SKM-1 (cell line): ENCODE data around the gene ZNF385C.

Experiments used
- DNase-seq: peaks from one replicate; lab custom pipeline; 2025; ENCODE audit not compliant: unreplicated experiment; lab: John Stamatoyannopoulos, UW

The ZNF385C gene

DNA sequence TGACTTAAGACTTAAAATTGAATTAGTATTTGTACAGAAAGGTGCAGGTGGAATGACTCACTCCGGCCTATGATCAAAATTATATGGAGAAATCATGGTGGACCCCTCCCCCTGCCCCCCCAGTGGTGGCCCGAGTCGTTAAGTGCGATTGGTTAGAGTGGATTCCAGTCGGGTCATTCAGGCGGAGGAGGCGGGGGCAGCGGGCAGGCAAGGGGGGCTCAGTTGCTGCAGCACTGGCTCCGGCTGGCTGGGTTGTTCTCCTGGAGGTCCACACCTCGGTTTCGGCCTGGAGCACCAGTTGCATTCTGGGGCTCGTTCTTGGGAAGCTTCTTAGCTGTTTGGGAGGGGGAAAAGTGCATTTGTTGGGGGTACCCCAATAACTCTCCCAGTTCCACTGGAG lies 27.3 kb upstream of the ZNF385C start:
- DNase-seq: no peak

DNA sequence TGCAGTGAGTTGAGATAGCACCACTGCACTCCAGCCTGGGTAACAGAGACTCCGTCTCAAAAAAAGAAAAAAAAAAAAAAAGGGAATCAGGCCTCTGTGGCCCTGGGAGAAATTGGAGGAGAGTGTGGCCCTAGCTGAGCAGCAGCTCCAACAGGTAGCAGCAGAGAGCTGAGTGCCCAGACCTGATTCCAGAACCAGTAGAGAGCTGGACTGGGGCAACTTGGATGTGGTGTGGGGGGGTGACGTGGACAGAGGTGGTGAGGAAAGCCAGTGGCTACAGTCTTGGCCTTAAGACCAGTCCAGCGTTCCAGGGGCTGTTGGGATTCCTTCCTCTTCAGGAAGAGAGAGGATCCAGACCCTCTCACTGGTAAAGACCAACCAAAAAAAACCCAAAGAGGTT lies 26.0 kb upstream of the ZNF385C start:
- DNase-seq: no peak

DNA sequence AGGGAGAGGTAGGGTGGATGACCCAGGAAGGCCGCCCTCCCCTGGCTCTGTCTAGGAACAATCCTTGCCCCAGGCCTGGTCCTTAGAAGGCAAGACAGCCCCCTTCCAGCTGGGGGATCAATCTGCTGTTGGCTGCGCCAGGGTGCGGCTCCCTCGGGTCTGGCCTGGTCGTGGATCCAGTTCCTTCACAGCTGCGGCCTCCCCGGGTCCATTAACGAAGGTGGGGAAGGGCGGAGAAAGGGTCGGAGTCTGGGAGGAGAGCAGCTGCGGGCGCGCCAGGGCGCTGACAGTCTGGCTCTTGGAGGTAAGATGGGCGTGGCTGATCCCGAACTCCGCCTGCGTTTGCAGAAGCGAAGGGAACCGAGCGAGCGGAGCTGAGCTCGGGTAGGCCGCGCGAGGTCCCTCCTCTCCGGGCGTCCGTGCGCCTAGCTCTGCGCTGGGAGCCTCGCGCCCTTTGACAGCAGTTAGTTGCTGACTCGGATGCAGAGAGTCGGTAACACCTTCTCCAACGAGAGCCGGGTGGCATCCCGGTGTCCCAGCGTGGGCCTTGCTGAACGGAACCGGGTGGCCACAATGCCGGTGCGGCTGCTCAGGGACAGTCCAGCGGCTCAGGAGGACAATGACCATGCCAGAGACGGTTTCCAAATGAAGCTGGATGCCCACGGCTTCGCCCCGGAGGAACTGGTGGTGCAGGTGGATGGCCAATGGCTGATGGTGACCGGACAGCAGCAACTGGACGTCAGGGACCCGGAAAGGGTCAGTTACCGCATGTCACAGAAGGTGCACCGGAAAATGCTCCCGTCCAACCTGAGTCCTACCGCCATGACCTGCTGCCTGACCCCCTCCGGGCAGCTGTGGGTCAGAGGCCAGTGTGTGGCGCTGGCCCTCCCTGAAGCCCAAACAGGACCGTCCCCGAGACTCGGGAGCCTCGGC lies 24.4 kb upstream of the ZNF385C start, which contains the start of gene HSPB9:
Gene HSPB9, plus strand, starts transcription at position 434 of the 933 bp plus-strand sequence. Its CDS starts 47 bp downstream, at position 481.
- no peak for DNase-seq

DNA sequence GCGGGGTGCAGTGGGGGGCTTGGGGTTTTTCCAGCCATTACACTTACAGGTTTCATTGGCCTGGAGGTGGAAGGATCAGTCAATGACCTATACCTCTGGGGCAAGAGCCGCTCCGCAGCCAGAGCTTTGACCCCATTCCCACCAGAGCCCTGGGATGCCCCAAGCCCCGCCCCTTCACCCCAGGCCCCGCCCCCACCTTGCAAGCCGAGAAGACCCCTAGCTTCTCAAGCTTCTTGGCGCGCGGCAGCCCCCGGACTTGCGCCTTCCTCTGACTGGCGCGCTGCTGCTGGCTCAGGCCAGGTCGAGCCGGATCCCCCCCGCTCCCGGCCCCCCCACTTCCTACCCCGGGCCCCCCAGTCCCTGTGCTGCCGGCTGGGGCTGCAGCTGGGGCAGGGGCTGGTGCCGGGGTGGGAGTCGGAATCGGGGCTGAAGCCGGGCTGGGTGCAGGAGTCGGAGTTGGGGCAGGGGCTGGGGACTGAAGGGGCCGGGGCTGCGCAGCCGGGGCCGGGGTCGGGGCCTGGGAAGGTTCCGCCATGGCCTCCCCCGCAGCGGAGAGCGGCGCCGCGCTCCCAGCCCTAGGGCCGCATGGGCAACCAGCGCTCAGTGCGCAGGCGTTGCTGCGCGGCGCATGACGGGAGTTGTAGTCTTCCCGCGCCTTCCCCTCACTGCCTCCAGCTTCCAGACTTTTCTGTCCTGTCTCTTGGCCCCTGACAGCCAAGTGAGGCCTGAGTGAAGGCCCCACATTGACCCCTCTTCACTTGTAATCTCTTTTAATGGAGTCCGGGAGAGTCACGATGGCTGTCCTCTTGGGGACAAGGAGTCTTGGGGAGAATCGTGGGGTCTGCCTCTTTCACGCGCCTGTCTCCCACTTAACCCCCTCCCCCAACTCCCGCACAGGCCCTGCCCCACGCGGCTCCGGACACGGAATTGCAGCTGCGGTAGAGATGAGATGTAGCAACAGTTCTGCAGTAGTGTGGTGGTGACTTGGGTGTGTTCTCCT lies 22.8 kb upstream of the ZNF385C start, which contains the start of gene KAT2A:
Gene KAT2A, minus strand, starts transcription at position 598 of the 1,000 bp plus-strand sequence. Its CDS starts 63 bp downstream, at position 535.
- DNase-seq: peak; percentile 62

DNA sequence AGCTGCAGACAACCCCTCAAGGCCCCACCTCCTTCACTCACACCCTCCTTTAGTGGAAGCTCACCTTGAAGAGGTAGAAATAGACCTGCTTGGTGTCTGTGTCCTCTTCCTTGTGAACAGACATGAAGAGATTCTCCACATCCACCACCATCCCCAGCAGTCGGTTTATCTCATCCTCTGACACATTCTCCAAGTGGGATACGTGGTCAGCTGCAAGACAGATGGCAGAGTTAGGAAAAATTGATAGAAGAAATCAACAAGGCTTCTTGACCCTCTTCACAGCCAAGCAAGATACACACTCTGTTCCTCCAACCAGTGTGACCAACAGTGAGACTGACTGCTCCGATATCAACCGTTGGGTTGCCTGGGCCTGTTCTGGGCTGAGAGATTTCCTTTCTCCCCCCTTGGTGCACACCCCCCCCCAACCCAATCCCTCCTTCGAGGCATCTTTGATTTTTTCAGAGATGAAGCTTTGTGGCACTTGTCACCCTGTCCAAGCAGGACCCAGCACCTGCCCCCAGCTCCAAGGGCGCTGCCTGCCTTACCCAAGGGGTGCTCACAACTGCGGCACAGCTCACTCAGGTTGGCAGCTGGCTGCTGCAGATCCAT lies 22.0 kb upstream of the ZNF385C start:
- no peak for DNase-seq

DNA sequence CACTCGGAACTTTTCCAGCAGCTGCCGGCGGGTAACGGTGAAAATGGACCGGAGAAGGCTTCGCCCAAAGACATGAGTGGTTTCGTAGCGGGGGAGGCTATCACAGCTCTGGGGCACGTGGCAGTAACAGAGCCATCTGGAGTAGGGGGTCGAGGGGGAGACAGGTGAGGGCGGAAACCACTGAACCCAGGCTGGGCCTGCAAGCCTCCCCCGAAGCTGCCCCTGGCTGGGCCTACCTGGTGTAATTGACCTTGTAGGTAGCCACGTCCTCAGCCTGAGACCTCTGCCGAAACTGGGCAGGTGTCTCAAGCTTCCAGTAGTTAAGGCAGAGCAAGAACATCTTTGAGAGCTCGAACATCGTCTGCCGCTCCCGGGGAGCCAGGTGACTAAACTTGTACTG lies 21.0 kb upstream of the ZNF385C start:
- no peak for DNase-seq

DNA sequence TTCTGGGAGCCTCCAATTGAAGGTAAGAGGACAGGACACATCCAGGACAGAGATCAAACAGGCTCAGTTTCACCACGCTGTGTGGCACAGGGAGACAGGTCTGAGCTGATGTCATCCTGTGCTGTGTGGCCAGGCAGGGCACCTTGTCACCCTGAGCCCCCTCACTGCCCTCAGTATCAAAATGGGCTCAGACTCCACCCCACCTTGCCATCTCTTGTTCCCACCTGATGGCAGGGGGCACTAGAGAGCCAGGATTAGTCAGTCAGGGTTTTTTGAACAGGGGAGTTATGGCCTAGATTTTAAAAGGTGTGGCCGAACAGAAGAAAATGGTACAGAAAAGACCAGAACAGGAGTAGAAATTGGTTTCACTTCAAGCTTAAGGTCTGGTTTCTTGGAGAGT lies 20.3 kb upstream of the ZNF385C start:
- peak; percentile 12 for DNase-seq

DNA sequence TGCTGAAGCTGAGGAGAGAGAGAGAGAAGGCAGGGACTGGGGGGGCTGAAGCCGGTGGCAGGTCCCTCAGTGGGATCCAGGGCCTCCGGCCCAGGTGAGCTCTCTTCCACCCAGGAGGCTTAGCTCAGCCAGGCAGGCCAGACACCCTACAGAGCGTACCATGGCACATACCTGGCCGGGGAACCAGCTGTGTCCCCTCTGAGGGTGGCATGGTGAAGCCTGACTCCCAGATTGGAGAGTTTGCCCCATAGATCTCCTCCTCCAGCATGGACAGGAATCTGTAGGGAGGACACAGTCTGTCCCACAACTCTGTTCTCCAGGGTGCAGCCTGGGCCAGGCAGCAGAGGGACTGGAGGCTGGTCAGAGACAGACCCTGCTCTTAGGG lies 19.8 kb upstream of the ZNF385C start:
- no peak for DNase-seq

DNA sequence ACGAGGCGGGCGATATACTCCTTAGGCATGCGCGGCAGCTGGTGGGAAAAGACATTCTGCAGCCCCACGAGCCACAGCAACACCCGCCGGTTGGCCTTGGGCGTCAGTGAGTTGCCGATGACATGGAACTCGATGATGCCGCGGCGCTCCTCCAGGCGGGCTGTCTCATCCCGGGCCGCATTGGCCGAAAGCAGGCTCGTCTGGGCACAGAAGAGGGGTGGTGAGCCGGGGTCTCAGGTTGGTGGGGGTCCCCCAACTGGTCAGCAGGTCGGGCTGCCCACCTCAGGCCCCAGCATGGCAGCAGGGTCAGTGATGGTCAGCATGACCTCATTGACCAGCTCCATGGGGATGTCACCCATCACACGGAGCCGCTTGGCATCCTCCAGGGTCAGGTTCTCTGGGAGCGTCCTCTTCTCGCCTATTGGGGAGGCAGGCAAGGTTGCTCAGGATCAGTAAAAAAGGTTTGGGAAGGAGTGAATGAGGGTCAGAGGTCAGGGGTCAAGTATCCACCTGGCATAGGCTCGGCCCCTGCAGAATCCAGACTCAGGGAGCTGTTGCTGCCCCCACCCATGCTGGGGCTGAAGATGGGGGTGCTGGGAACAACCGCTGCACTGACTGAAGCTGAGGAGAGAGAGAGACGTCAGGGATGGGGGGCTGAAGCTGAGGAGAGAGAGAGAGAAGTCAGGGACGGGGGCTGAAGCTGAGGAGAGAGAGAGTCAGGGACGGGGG lies 19.3 kb upstream of the ZNF385C start:
- no peak for DNase-seq

DNA sequence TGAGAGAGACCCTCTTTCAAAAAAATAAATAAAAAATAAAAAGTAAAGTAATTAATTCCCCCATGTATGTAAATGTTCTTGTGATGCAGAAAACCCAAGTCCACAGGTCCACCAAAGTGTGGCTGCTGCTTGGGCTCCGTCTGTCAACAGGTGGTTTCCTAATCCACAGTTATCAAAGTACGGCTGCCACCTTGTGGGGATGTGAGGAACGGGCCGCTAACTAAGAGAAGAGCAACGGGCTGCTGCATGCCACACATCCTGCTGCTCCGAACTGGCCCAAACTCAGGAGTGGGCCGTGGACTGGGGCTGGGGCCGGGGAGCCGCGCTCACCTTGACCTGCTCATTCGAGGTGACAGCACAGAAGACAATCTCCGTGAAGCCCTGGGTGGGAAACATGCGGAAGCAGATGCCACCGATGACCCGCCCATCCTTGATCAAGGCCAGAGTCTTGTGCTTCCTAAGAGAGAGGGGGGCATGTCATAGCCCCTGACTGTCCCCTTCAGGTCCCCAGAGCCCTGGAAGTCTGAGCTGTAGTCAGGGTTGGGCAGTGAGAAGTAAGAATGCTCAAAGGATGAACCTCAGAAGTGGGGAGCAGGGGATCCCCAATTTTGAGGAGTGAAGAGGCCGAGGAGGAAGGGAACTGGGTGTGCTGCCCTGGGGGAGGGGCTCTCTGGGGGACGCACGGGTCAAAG lies 18.6 kb upstream of the ZNF385C start:
- peak; percentile 67 for DNase-seq

DNA sequence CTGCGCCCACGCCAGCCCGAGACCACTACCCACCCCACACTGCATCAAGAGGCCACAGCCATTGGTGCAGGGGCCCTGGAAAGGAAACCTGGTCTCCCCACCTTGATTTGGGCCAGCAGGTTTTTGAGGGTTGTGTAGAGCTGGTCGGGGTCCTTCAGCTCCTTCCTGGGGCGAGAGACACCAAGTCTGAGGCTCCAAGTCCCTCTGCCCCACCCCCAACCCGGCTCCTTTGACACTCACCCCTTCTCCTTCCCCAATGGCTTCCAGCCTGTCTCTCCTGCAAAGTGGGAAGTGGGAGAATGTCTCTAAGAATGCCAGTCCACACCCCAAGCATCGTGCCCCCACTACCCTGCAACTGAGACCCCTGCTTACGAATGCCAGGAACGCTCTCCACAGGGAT lies 15.8 kb upstream of the ZNF385C start:
- no peak for DNase-seq

DNA sequence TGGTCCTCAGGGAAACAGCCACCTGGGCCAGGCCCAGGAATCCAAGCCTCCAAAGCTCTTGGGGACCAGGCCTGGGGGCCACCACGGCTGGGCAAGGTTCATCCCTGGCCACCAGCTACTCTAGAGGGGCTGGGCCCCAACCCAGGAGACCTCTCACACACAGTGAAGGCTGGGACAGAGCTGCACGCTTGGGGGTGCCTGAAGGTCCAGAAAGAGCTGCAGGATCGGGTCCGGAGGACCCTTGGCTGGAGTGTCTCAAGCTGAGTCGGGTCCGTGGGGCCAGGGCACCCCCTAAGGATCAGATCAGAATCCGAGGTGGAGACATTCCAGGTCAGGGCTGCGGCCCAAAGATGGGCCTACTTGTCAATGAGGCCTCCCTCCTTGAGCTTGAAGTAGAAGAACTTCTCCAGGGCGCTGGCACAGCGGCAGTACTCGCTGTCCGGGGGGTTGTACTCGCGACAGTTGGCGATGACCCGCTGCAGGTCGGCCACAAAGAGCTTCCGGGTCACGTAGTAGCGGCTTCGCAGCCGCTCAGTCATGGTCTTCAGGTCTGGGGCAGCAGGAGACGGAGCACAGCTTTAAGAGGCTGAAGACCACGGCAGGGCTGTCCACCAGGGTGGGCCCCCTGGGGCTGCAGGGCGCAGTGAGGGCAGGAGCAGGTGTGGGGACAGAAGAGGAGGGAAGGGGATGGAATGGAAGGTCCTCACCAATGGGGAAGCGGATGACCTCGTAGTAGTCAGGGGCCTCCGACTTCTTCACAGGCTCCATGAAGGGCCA lies 15.2 kb upstream of the ZNF385C start:
- DNase-seq: no peak

DNA sequence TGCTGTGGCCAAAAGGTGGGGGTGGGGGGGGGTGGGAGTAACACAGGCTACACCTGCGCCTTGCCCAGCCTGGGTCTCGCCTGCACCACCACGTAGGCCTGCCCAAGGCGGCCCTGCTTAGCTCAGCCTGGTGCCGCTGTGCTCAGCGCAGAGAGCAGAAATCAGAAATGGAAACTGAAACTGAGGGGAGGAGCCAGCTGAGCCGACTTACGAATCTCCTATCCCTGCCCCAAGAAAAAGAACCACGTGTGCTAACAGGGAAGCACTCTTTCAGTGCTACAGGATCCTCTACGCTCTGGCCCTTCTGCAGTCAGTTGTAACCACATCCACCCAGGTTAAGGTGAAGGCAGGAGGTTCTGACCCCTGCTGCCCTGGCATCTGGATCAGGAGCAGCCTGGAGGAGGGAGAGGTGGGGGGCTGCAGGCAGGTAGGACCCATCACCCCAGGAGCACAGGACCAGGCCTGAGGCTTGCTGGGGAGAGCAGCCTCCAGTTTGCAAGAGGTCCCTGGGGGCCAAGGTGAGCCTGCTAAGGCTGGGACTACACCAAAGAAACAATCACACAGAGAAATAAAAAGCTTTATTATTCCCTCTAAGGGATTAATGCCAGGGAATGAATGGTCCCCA lies 14.4 kb upstream of the ZNF385C start, which contains the start of gene DHX58:
Gene DHX58, minus strand, starts transcription at position 163 of the 625 bp plus-strand sequence. CDS start 822 bp downstream, outside the sequence.
- peak; percentile 76 for DNase-seq

DNA sequence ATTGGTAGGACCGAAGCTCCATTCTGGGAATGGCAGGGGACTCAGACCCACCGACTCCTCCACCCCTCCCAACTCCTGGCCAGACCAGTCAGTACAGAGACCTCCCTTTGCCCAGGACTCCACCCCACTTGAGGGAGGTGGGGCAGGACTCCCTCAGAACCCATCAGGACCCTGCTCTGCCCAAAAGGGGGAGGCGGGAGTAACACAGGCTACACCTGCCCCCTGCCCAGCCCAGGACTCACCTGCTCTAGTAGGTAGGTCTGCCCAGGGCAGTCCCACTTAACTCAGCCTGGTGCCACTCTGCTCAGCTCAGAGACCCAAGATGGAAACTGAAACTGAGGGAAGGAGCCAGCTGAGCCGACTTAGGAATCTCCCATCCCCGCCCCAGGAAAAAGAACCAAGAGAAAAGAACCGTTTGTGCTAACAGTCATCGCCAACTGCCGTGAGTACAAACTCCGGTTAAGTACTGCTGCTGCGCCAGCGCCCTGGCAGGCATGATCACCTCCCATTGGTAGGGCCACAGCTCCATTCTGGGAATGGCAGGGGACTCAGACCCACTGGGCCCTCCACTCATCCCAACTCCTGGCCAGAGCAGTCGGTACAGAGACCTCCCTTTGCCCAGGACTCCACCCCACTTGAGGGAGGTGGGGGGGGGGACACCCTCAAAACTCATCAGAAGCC lies 13.7 kb upstream of the ZNF385C start:
- DNase-seq: no peak

DNA sequence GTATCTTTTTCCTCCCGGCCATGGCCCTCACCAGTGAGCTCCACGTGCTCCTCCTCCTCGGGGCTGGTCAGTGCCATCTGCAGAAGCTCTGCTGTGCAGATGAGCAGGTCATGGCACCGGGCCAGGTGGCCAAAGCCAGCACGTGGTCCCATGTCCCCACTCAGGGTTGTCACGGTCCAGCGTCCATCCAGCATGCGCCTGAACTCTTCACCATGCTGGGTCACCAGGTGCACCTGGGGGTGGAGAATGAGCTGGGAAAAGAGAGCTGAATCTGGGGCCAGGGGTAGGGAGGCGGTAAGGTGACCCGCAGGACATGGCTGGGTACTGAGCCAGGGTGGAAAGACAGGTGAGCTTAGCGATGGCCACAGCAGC lies 13.0 kb upstream of the ZNF385C start:
- DNase-seq: no peak

DNA sequence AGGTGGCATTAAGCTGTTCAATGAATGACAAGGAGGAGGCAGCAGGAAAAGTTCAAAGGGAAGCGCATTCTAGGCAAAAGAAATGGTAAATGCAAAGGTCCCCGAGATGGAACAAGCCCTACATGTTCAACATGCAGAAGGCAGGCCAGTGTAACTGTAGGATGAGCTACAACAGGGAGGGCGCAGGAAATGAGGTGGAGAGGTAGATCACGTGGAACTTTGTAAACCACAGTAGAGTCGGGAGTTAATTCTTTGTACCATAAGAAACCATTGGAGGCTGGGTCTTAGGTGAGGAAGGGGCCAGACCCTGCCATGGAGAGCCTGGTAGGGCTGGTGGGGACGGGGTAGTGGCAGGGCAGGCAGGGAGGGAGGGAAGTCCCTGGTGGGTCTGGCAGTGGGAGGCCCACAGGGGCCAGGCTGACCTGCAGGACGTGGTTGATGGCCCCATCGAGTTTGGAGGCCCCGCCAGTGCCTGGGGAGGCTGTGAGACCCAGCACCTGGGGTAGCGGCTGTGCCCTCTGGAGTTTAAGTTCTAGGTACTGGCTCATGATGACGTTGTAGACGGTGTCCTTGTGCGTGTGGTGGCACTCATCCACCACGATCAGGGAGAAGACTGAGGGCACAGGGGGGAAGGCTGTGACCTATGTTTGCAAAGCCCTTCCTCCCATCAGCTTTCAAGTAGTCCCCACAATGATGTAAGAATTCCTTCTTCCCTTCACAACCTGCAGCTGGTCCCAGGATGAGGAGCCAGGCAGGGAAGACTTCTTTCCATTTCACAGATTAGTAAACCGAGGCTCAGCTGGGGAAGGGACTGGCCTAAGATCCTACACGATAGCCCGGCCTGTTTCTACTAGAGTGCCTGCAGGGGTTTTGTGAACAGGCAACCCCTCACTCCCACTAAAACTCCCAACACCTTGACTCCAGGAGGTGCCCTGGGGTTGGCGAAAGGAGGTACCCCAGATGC lies 12.3 kb upstream of the ZNF385C start:
- DNase-seq: no peak

DNA sequence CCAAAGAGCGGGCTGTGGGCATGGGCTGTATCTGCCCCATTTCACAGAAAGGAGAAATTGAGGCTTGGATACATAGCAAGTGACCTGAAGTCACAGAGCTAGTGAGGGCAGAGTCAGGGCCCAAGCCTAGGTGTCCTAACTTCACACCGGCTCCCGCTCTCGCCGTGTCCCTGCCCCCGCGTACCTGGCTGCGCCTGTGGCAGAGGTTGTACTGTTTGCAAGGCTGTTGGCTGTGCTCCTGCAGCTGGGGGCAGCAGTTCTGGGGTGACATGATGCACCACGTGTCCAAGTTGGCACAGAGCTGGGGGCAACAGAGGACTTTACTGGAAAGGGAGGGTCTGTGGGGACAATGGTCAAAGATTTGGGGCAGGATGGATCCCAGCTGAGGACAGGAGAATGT lies 10.8 kb upstream of the ZNF385C start:
- DNase-seq: no peak
